Choroid plexus epithelial cell (primary cell): ENCODE measurements around the gene OR2T35.
"Not testable (repeated sequence)": the region's sequence is repeated elsewhere in the genome, so short reads cannot be mapped to it uniquely, and the experiment has no call there.

ENCODE experiments used
- DNase-seq: peaks from one replicate; pipeline ENCODE4 v3.0.0-alpha.2; 2010; ENCODE audit warnings: low read depth
- H3K4me3 ChIP-seq: 2 replicates; pipeline ENCODE4 v1.5.1; 2011; ENCODE audit warnings: low read depth, mild to moderate bottlenecking, control low read depth, low read length, moderate library complexity
- CTCF ChIP-seq: conservative IDR thresholded peaks from 2 replicates; pipeline ENCODE4 v1.5.1; 2011; ENCODE audit warnings: low read depth, mild to moderate bottlenecking, control low read depth, inconsistent platforms, low read length, moderate library complexity

OR2T35 gene

GRCh38 chr1:248642971-248643651 lies 2.0 kb downstream of the OR2T35 start:
- H3K4me3 ChIP-seq, DNase-seq: not testable (repeated sequence)

GRCh38 chr1:248641583-248641982 lies 3.5 kb downstream of the OR2T35 start:
- not testable (repeated sequence) for DNase-seq, H3K4me3 ChIP-seq

GRCh38 chr1:248640906-248641305 lies 4.2 kb downstream of the OR2T35 start:
- DNase-seq, H3K4me3 ChIP-seq: not testable (repeated sequence)

- not testable (repeated sequence) for DNase-seq
Observed at GRCh38 chr1:248639652-248640051, 5.4 kb downstream of the OR2T35 start.

GRCh38 chr1:248636612-248637011 lies 8.5 kb downstream of the OR2T35 start:
- not testable (repeated sequence) for H3K4me3 ChIP-seq, DNase-seq

More at GRCh38 chr1:248639652-248640051, 5.4 kb downstream of the OR2T35 start:
- not testable (repeated sequence) for H3K4me3 ChIP-seq

- not testable (repeated sequence) for DNase-seq, H3K4me3 ChIP-seq
Observed at GRCh38 chr1:248634991-248635390, 10.1 kb downstream of the OR2T35 start, which contains the start of gene OR2T11. OR2T11 (minus strand) TSS chr1:248635091; CDS start chr1:248627128, 7,963 bp downstream.

- TF ChIP-seq CTCF = no peak
- H3K4me3 ChIP-seq = no peak overlapping the region
- DNase-seq = no peak
Observed at GRCh38 chr1:248631354-248632008, 13.6 kb downstream of the OR2T35 start.

- no peak for DNase-seq
- no peak for TF ChIP-seq CTCF
Observed at GRCh38 chr1:248630551-248630950, 14.5 kb downstream of the OR2T35 start.

GRCh38 chr1:248627971-248628844 lies 16.9 kb downstream of the OR2T35 start:
- DNase-seq = no peak
- H3K4me3 ChIP-seq = no peak overlapping the region
- no peak for TF ChIP-seq CTCF

More at GRCh38 chr1:248630551-248630950, 14.5 kb downstream of the OR2T35 start:
- no peak overlapping the region for H3K4me3 ChIP-seq

- DNase-seq = no peak
- no peak for TF ChIP-seq CTCF
- no peak overlapping the region for H3K4me3 ChIP-seq
Observed at GRCh38 chr1:248625971-248626370, 19.1 kb downstream of the OR2T35 start.
